Stimulated activated effector memory CD8-positive, alpha-beta T cell treated with anti-CD3 and anti-CD28 coated beads, Interleukin-12 subunit alpha, Interleukin-12 subunit beta, amount 100 ng/mL, for 72 hours (primary cell): ENCODE results near the gene ZNF142.

Experiments
- ATAC-seq: fragments of 150-1000 bp; cut with Tn5 transposase; 2 replicates; pipeline ENCODE4 v1.10.0; 2021
- DNase-seq, 2 donors: peaks; one replicate each; pipeline ENCODE4 v3.0.0; 2021 to 2022; ENCODE audit warnings: low spot score in 2 of 2
- H3K27ac Mint-ChIP-seq: one replicate; pipeline ENCODE4 v1.8.0; 2022; ENCODE audit warnings: mild to moderate bottlenecking, mixed read lengths
- H3K36me3 Mint-ChIP-seq: one replicate; pipeline ENCODE4 v1.8.0; 2022; ENCODE audit warnings: mild to moderate bottlenecking, mixed read lengths
- H3K4me1 Mint-ChIP-seq: one replicate; pipeline ENCODE4 v1.8.0; 2022; ENCODE audit warnings: mixed read lengths
- H3K4me3 Mint-ChIP-seq: one replicate; pipeline ENCODE4 v1.8.0; 2022; ENCODE audit warnings: mild to moderate bottlenecking, mixed read lengths
- H3K9me3 Mint-ChIP-seq: one replicate; pipeline ENCODE4 v1.8.0; 2022; ENCODE audit warnings: mixed read lengths

The ZNF142 gene

DNA sequence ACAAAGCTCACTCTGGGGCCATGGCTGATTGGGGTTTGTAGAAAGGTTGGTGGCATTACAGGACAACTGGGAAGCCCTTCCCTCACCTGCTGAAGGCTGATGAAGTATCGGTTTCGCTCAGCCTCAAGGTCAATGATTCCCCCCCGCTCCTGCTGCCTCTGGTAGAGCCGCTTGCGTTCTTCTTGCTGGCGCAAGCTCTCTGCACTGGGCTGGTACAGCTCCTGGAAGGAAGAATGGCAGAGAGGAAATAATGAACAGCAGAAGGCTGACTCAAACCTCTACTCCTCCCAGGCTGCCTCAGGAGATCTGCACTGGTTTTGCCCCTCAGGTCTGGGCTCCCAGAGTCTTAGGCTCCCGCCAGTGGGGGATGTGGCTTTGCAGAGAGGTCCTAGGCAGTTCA is 5.2 kb upstream of the ZNF142 start:
- Mint-ChIP-seq H3K9me3 (no peaks in the 10 kb centered on the region), H3K4me3 (no peak overlapping the region), H3K4me1 (peaks cover 18% of the 10 kb centered on the region), H3K36me3 (peaks cover 76% of the 10 kb centered on the region), H3K27ac (peak overlapping the region; percentile 56)
- DNase-seq, result no peak
- ATAC-seq, result no peak

- peaks cover 23% of the 10 kb centered on the region for H3K4me1 Mint-ChIP-seq
- H3K4me3 Mint-ChIP-seq, result no peak overlapping the region
Measured at GRCh38 chr2:218663901-218664300, 4.5 kb upstream of the ZNF142 start.

DNA sequence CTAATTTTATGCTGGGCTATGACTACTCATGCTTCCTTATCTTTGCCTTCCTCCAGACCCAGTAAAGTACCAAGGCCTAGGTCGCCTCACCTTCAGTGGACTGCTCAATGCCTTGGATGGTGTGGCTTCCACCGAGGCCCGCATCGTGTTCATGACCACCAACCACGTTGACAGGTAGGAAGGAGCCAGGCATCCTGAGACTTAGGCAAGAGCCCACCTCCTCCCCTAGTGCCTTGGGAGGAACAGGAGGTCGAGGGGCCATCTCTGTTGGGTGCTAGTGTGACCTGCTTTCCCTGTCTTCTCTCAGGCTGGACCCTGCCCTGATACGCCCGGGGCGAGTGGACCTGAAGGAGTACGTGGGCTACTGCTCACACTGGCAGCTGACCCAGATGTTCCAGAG is 3.4 kb upstream of the ZNF142 start:
- H3K9me3 Mint-ChIP-seq, result no peaks in the 10 kb centered on the region
- H3K27ac Mint-ChIP-seq, result peak overlapping the region; percentile 61
- peaks cover 33% of the 10 kb centered on the region for H3K4me1 Mint-ChIP-seq
- DNase-seq (no peak), ATAC-seq (no peak)
- H3K36me3 Mint-ChIP-seq, result peaks cover 85% of the 10 kb centered on the region
- no peak overlapping the region for H3K4me3 Mint-ChIP-seq

More at GRCh38 chr2:218663901-218664300, 4.5 kb upstream of the ZNF142 start:
- H3K27ac Mint-ChIP-seq, result peak overlapping the region; percentile 56
- H3K9me3 Mint-ChIP-seq, result no peaks in the 10 kb centered on the region
- no peak for DNase-seq
- peaks cover 82% of the 10 kb centered on the region for H3K36me3 Mint-ChIP-seq
- ATAC-seq, result no peak

DNA sequence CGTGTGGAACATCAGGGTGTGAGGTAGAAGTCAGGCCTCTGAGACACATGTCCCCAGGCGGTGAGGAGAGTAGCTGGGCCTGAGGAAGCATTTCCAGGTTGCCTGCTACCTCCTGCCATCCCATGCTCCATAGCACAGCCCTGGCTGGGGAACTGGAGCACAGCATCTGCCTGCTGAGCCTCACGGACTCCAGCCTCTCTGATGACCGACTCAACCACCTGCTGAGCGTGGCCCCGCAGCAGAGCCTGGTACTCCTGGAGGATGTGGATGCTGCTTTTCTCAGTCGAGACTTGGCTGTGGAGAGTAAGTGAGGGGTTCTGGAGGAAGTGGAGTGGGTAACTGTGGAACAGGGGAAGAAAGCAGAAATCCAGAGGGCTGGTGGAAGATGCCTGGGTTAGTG is 3.0 kb upstream of the ZNF142 start:
- H3K9me3 Mint-ChIP-seq, result no peaks in the 10 kb centered on the region
- no peak overlapping the region for H3K4me3 Mint-ChIP-seq
- no peak for DNase-seq
- peaks cover 85% of the 10 kb centered on the region for H3K36me3 Mint-ChIP-seq
- no peak for ATAC-seq
- no peak overlapping the region for H3K27ac Mint-ChIP-seq
- peaks cover 38% of the 10 kb centered on the region for H3K4me1 Mint-ChIP-seq

GRCh38 chr2:218659988-218660358 is 550 bp upstream of the ZNF142 start:
- peak overlapping the region; percentile 94 for H3K27ac Mint-ChIP-seq
- H3K36me3 Mint-ChIP-seq, result peaks cover 85% of the 10 kb centered on the region
- H3K9me3 Mint-ChIP-seq, result no peaks in the 10 kb centered on the region
- peak overlapping the region; percentile 97 for H3K4me3 Mint-ChIP-seq
- DNase-seq, result no peak
- H3K4me1 Mint-ChIP-seq, result peaks cover 44% of the 10 kb centered on the region
- no peak for ATAC-seq

- peak overlapping the region; percentile 97 for H3K4me3 Mint-ChIP-seq
- peak; percentile 55 for ATAC-seq
- peaks cover 87% of the 10 kb centered on the region for H3K36me3 Mint-ChIP-seq
- DNase-seq, result peak in 1 of 2 donors; percentile 79
- H3K4me1 Mint-ChIP-seq, result peaks cover 44% of the 10 kb centered on the region
- peak overlapping the region; percentile 94 for H3K27ac Mint-ChIP-seq
- H3K9me3 Mint-ChIP-seq, result no peaks in the 10 kb centered on the region
Measured at GRCh38 chr2:218658671-218659257, 659 bp downstream of the ZNF142 start.

DNA sequence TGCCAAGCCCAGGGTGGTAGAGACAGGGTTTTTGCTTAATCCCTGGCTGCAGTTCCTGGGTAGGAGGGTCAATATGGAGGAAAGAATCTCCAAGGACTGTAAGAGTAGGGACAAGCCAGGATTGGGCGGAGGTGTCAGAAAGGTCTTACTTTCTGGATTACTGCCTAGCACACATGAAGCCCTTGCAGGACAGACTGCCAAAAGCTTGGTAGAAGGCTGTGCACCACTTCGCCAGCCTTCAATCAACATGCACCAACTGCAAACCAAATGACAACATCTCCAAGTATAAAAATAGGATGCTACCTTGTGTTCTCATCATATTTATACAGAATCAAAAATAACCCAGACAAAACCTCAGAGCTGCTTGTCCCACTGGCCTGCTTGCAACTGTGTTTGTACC is 3.7 kb downstream of the ZNF142 start:
- Mint-ChIP-seq H3K9me3 (no peaks in the 10 kb centered on the region), H3K27ac (peak overlapping the region; percentile 40), H3K36me3 (peaks cover 91% of the 10 kb centered on the region), H3K4me1 (peaks cover 37% of the 10 kb centered on the region), H3K4me3 (no peak overlapping the region)
- no peak for DNase-seq
- ATAC-seq, result no peak

DNA sequence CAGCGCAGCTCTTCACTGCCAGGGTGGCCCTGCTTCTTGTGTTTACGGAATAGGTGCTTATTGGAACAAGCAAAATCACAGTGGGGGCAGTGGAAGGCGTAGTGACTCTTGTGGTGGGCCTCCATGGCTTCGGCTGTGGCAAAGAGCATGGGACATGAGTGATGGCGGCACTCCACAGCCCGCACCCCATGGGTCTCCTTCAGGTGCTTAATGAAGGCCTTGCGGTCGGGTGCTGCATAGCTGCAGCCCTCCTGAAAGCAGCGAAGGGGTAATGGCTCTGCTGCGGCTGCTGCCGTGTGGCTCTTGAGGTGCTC is 10.7 kb downstream of the ZNF142 start:
- H3K4me3 Mint-ChIP-seq, result no peak overlapping the region
- H3K27ac Mint-ChIP-seq, result peak overlapping the region; percentile 38
- peaks cover 100% of the 10 kb centered on the region for H3K36me3 Mint-ChIP-seq
- H3K4me1 Mint-ChIP-seq, result peaks cover 11% of the 10 kb centered on the region
- peak; percentile 12 for ATAC-seq
- H3K9me3 Mint-ChIP-seq, result no peaks in the 10 kb centered on the region
- no peak for DNase-seq

- Mint-ChIP-seq H3K4me1 (peaks cover 11% of the 10 kb centered on the region), H3K4me3 (no peak overlapping the region), H3K27ac (peak overlapping the region; percentile 38), H3K9me3 (no peaks in the 10 kb centered on the region), H3K36me3 (peaks cover 97% of the 10 kb centered on the region)
- ATAC-seq, result peak; percentile 74
- peak in 1 of 2 donors; percentile 66 for DNase-seq
Measured at GRCh38 chr2:218648088-218648786, 11.2 kb downstream of the ZNF142 start.

GRCh38 chr2:218645126-218645525 is 14.3 kb downstream of the ZNF142 start:
- Mint-ChIP-seq H3K9me3 (no peaks in the 10 kb centered on the region), H3K36me3 (peaks cover 93% of the 10 kb centered on the region), H3K27ac (peak overlapping the region; percentile 23), H3K4me1 (peaks cover 11% of the 10 kb centered on the region), H3K4me3 (no peak overlapping the region)
- DNase-seq (no peak), ATAC-seq (no peak)

DNA sequence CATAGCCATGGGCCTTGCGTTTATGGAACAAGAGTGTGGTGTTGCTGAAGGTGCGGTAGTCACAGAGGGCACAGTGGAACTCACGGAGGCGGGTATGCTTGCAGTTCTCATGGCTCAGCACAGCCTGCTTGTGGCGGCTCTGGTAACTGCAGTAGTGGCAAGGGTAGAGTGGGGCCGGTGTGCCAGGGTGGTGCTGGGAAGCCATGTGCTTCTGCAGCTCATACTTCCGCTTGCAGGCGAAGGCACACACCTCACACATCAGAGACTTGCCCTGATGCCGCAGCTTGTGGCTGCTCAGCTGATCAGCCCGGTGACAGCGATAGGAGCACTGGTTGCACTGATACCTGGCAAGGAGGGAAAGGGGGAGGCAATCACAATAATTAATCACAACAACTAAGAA is 14.7 kb downstream of the ZNF142 start:
- Mint-ChIP-seq H3K9me3 (no peaks in the 10 kb centered on the region), H3K36me3 (peaks cover 93% of the 10 kb centered on the region), H3K27ac (peak overlapping the region; percentile 23), H3K4me1 (peaks cover 11% of the 10 kb centered on the region), H3K4me3 (no peak overlapping the region)
- DNase-seq, result no peak
- no peak for ATAC-seq

- Mint-ChIP-seq H3K4me3 (no peak overlapping the region), H3K4me1 (peaks cover 11% of the 10 kb centered on the region), H3K9me3 (no peaks in the 10 kb centered on the region), H3K27ac (peak overlapping the region; percentile 23), H3K36me3 (peaks cover 93% of the 10 kb centered on the region)
- DNase-seq (no peak), ATAC-seq (no peak)
Measured at GRCh38 chr2:218643751-218644310, 15.6 kb downstream of the ZNF142 start.

GRCh38 chr2:218642786-218643185 is 16.6 kb downstream of the ZNF142 start:
- Mint-ChIP-seq H3K27ac (no peak overlapping the region), H3K9me3 (no peaks in the 10 kb centered on the region), H3K4me3 (no peak overlapping the region), H3K4me1 (peaks cover under 1% of the 10 kb centered on the region), H3K36me3 (peaks cover 93% of the 10 kb centered on the region)
- DNase-seq, result no peak
- peak; percentile 14 for ATAC-seq

- no peak overlapping the region for H3K4me3 Mint-ChIP-seq
- no peak overlapping the region for H3K27ac Mint-ChIP-seq
- DNase-seq (no peak), ATAC-seq (no peak)
- no peaks in the 10 kb centered on the region for H3K9me3 Mint-ChIP-seq
- H3K4me1 Mint-ChIP-seq, result no peaks in the 10 kb centered on the region
- H3K36me3 Mint-ChIP-seq, result peaks cover 93% of the 10 kb centered on the region
Measured at GRCh38 chr2:218642121-218642656, 17.2 kb downstream of the ZNF142 start.

DNA sequence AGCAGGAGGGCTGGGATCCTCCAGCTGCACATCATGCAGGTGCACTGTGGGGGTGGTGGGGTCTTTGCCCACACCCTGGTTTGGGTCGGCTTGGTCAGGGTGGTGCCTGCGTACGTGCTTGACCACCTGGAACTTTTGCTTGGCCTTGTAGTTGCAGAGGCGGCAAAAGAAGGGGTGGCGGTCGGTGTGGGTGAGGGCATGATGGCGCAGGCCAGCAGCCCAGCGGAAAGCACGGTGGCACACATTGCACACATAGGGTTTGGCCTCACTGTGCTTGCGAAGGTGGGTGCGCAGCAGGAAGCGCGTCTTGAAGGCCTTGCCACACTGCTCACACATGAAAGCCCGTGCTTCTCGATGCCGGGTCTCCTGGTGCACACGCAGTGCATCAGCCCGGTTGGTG is 21.1 kb downstream of the ZNF142 start:
- Mint-ChIP-seq H3K4me1 (no peaks in the 10 kb centered on the region), H3K27ac (no peak overlapping the region), H3K4me3 (no peak overlapping the region), H3K9me3 (no peaks in the 10 kb centered on the region), H3K36me3 (peaks cover 94% of the 10 kb centered on the region)
- no peak for ATAC-seq
- DNase-seq, result no peak

GRCh38 chr2:218635719-218636118 is 23.7 kb downstream of the ZNF142 start:
- no peak overlapping the region for H3K27ac Mint-ChIP-seq
- peaks cover 73% of the 10 kb centered on the region for H3K36me3 Mint-ChIP-seq
- H3K4me1 Mint-ChIP-seq, result no peaks in the 10 kb centered on the region
- H3K4me3 Mint-ChIP-seq, result no peak overlapping the region
- ATAC-seq (no peak), DNase-seq (no peak)
- no peaks in the 10 kb centered on the region for H3K9me3 Mint-ChIP-seq
